GM13977 (cell line): ENCODE data around the gene LIFR.
A peak's percentile ranks its signal among the peaks of the same experiment; 100 is the strongest.

ENCODE experiments used
- DNase-seq: peaks from one replicate; pipeline ENCODE4 v3.0.0; 2012; ENCODE audit warnings: low spot score
- CTCF ChIP-seq: IDR thresholded peaks from 2 replicates; pipeline ENCODE4 v1.5.1; 2012; ENCODE audit warnings: mild to moderate bottlenecking, control low read depth; ENCODE audit not compliant: insufficient read depth; ENCODE audit errors: extremely low read depth, missing control alignments
- in situ Hi-C: fragments of 300-500 bp; cut with MboI; formaldehyde crosslinking; loops from one replicate; pipeline ENCODE4 v1.12.0; 2022; ENCODE audit warnings: low sequenced_read_pairs, low pct_unique_long_range_greater_than_20kb, mixed read lengths, inconsistent platforms; ENCODE audit not compliant: unreplicated experiment

Gene LIFR

GRCh38 chr5:38553001-38553521 lies 3.4 kb downstream of the LIFR start:
- no peak for TF ChIP-seq CTCF
- in situ Hi-C loops: no loop called here
- DNase-seq: no peak

DNA sequence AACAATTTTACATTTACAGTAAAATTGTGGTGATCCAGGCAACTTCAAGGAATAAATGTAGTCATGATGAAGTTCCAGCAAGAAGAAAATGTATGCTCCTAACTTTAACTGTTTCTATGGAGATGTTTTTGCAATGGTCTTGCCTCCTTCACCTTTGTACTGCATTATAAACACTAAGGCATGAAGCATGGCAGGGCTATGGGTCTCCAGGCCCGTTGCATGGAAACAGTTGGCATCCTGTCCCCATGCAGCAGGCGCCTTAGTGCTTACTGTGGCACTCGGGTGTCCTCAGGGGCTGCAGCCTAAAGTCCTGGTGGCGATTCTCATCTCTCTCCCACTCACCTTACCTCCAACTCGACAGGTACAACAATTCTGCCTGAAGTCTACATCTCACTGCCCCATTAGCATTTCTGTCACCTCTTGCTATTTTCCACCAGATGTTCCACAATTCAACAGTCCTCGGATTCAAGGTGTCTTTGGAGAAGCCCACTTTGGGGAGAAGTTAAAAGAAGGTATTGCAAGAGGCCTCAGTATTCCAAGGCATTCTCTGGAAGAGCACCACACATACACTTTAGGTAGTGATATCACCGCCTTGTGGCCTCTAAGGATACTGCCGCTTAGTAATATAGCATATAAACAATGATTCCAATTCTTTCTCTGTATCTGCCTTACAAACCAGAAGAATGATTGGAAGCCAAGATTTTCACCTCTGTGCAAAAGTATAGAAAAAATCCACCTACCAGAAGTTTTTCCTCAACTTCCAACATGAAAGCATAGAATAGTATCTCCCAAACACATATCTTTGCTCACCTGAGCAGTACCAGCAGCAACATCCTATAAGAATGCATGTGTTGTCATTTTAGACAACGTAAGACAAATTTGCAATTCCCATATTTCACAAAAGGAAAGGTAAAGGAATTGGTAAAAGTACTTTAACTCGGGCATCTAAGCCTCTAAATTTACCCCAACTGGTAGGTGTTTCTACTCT lies 5.1 kb downstream of the LIFR start:
- TF ChIP-seq CTCF: peak; percentile 49
- in situ Hi-C loops: no loop called here
- peak; percentile 38 for DNase-seq

DNA sequence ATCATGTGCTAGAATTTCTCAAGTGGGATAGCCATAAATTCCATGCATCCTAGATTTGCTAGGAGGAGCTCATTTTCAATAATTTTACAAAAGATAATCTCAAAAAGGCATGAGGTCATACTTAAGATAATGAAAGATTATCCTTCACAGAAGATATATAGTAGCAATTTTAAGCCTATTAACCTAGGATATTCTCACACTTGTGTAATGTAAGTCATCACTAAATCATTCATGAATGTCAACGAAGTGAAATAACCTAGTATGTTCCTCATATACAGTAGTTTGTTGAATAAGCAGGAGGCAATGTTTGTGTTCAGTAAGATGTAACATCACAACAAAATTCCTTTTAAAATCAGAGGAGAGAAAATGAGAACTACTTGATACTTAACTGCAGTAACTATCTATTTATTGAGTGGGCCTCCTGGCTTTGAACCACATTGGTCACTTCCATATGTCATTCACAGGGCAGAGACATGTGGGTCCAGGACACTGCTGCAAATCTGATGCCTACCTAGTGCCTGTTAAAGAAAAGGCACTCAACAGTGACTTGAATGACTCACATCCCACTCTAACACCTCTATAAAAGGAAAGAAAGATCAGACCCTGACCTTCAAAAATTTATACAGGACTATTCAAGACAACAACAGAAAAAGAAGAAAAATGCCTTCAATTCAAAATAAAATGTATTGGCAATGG lies 8.2 kb downstream of the LIFR start:
- in situ Hi-C loops: no loop called here
- TF ChIP-seq CTCF: no peak
- DNase-seq: no peak

DNA sequence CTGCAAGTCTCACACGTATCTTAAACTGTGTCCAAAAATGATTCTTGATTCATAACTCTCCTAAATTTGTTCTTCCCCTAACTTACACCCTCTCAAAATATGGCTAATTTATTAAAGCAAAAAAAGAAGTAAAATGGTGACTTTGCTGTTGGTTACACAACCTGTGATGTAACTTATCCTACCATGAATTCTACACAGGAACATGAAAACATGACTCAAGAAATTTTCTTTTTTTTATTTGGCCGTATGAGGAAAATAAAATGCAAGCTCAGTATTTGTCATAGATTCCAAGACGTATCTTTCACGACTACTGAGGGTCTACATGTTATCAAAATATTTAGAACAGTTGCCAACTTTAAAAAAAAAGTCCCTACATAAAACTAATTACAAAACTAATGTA lies 9.2 kb downstream of the LIFR start:
- in situ Hi-C loops: no loop called here
- TF ChIP-seq CTCF: no peak
- DNase-seq: no peak

DNA sequence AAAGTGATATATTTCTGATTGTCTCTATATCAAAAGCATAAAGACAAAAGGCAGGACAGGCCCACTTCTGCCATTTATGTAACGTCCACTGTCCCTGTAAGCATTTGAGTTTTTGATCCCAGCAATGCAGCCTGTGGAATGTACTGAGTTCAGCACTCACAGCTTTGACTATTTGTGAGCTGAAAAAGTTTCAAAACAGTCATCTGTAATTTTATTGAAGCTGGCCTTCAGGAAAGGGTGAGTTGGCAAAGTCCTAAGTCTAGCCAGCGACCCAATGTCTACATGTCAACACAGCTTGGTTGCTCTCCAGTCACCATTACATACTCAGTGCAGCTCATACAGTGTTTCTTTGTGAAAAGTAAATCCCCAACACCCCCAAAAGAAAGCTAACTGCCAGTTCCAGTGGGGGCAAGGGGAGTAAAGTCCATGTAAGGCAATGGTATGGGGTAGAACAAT lies 9.7 kb downstream of the LIFR start:
- no peak for TF ChIP-seq CTCF
- no peak for DNase-seq
- in situ Hi-C loops: no loop called here

DNA sequence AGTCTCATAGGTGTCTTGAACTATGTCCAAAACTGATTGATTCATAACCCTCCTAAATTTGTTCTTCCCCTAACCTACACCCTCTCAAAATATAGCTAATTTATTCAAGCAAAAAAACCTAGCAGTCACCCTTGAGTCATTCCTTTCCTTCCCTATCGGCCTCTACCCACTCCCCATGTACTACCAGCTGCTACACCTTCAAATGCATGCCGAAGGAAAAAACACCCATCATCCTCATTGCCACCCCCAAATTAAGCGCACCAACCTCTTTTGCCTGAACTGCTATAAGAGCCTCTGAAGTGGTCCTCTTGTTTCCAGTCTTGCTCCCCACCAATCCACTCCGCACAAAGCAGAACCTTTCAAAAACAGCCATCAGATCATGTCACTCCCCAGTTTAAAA lies 12.6 kb downstream of the LIFR start:
- TF ChIP-seq CTCF: no peak
- DNase-seq: no peak
- in situ Hi-C loops: no loop called here
